IPS-18c (cell line): Measurements from ENCODE around the gene LRPAP1.

ENCODE experiments used
- H3K4me3 ChIP-seq: 2 replicates; pipeline ENCODE4 v1.7.0; 2013; ENCODE audit warnings: low read depth, mild to moderate bottlenecking, low read length, moderate library complexity; ENCODE audit not compliant: insufficient read depth
- H3K9me3 ChIP-seq: one replicate; pipeline ENCODE4 v1.6.1; 2013; ENCODE audit warnings: mild to moderate bottlenecking, low read length, moderate library complexity; ENCODE audit not compliant: control insufficient read depth, insufficient read depth

LRPAP1 gene

GRCh38 chr4:3500111-3500510 lies 32.1 kb downstream of the LRPAP1 start:
- H3K4me3 ChIP-seq: no peak overlapping the region
- no peaks in the 10 kb centered on the region for H3K9me3 ChIP-seq

- Histone ChIP-seq H3K4me3 (no peak overlapping the region), H3K9me3 (no peaks in the 10 kb centered on the region)
Observed at GRCh38 chr4:3499710-3500109, 32.5 kb downstream of the LRPAP1 start.

GRCh38 chr4:3498901-3499510 lies 33.2 kb downstream of the LRPAP1 start:
- Histone ChIP-seq H3K9me3 (no peaks in the 10 kb centered on the region), H3K4me3 (no peak overlapping the region)

- Histone ChIP-seq H3K4me3 (no peak overlapping the region), H3K9me3 (no peaks in the 10 kb centered on the region)
Observed at GRCh38 chr4:3498407-3498806, 33.8 kb downstream of the LRPAP1 start.

GRCh38 chr4:3497523-3498389 lies 34.5 kb downstream of the LRPAP1 start:
- Histone ChIP-seq H3K9me3 (no peaks in the 10 kb centered on the region), H3K4me3 (no peak overlapping the region)

- no peaks in the 10 kb centered on the region for H3K9me3 ChIP-seq
- H3K4me3 ChIP-seq: no peak overlapping the region
Observed at GRCh38 chr4:3497095-3497494, 35.1 kb downstream of the LRPAP1 start.

- Histone ChIP-seq H3K4me3 (no peak overlapping the region), H3K9me3 (no peaks in the 10 kb centered on the region)
Observed at GRCh38 chr4:3496021-3496420, 36.2 kb downstream of the LRPAP1 start.

GRCh38 chr4:3495204-3495975 lies 36.8 kb downstream of the LRPAP1 start:
- Histone ChIP-seq H3K4me3 (no peak overlapping the region), H3K9me3 (no peaks in the 10 kb centered on the region)

GRCh38 chr4:3494462-3494871 lies 37.8 kb downstream of the LRPAP1 start:
- H3K4me3 ChIP-seq: no peak overlapping the region
- no peaks in the 10 kb centered on the region for H3K9me3 ChIP-seq

GRCh38 chr4:3493720-3494461 lies 38.3 kb downstream of the LRPAP1 start:
- no peaks in the 10 kb centered on the region for H3K9me3 ChIP-seq
- H3K4me3 ChIP-seq: no peak overlapping the region

- H3K9me3 ChIP-seq: no peaks in the 10 kb centered on the region
Observed at GRCh38 chr4:3492741-3493719, 39.2 kb downstream of the LRPAP1 start.

GRCh38 chr4:3491681-3492405 lies 40.4 kb downstream of the LRPAP1 start:
- H3K9me3 ChIP-seq: no peaks in the 10 kb centered on the region
- no peak overlapping the region for H3K4me3 ChIP-seq

More at GRCh38 chr4:3492741-3493719, 39.2 kb downstream of the LRPAP1 start:
- no peak overlapping the region for H3K4me3 ChIP-seq

GRCh38 chr4:3489451-3489962 lies 42.7 kb downstream of the LRPAP1 start:
- peaks cover 2% of the 10 kb centered on the region for H3K9me3 ChIP-seq
- H3K4me3 ChIP-seq: no peak overlapping the region

- Histone ChIP-seq H3K9me3 (peaks cover 2% of the 10 kb centered on the region), H3K4me3 (no peak overlapping the region)
Observed at GRCh38 chr4:3488820-3489219, 43.4 kb downstream of the LRPAP1 start.

- peaks cover 2% of the 10 kb centered on the region for H3K9me3 ChIP-seq
- H3K4me3 ChIP-seq: no peak overlapping the region; the same call in 1 of the 2 replicates
Observed at GRCh38 chr4:3487861-3488260, 44.4 kb downstream of the LRPAP1 start.
